GM19240 (cell line): ENCODE results near the gene PNCK.

Experiments
- DNase-seq: peaks from one replicate; pipeline ENCODE4 v3.0.0; 2011; ENCODE audit warnings: low spot score; ENCODE audit not compliant: insufficient read length

Gene PNCK

DNA sequence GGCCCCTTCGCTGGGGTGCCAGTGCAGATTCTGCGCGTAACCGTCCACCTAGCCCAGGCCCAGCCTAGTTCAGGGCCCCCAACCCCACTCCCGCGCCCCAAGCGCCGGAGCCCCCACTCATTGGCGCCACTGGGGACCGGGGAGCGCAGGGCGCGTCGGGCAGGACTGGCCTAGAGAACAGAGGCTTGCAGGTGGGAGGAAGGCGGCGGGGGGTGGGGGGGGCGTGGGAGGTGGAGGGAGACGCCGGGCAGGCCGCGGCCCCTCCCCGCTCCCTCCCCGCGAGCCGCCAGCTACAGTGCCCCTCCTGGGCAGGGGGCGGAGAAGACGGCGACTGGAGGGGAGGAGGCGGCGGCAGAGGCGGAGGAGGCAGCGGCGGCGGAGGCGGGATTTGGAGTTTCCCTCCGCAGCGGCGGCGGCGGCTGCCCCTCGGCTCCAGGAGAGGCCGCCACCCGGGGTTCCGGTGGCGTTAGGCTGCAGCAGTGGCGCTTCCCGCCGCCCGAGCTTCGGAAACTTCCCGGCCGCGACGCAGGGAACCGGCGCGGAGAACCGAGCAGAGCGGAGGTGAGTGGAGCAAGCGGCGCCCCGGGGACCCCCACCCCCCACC, 31.5 kb downstream of the PNCK start:
- DNase-seq, result no peak

DNA sequence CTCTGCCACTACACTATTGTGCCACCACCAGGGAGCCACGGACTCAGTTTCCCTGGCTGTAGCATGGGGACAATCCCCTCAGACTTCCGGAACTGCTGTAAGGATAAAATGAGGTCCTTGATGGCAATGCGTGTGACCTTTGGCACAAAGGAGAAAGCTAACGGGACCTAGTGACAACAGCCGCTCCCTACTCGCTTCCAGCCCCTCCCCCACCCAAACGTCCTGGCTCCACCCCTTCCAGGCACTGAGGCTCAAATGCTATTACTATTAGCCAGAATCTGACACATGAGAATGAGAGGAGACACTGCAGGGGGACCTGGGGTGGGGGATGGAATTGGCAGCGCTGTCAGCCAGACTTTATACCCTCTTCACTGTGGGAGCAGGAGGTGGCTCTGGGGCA, 32.0 kb downstream of the PNCK start:
- DNase-seq, result no peak

DNA sequence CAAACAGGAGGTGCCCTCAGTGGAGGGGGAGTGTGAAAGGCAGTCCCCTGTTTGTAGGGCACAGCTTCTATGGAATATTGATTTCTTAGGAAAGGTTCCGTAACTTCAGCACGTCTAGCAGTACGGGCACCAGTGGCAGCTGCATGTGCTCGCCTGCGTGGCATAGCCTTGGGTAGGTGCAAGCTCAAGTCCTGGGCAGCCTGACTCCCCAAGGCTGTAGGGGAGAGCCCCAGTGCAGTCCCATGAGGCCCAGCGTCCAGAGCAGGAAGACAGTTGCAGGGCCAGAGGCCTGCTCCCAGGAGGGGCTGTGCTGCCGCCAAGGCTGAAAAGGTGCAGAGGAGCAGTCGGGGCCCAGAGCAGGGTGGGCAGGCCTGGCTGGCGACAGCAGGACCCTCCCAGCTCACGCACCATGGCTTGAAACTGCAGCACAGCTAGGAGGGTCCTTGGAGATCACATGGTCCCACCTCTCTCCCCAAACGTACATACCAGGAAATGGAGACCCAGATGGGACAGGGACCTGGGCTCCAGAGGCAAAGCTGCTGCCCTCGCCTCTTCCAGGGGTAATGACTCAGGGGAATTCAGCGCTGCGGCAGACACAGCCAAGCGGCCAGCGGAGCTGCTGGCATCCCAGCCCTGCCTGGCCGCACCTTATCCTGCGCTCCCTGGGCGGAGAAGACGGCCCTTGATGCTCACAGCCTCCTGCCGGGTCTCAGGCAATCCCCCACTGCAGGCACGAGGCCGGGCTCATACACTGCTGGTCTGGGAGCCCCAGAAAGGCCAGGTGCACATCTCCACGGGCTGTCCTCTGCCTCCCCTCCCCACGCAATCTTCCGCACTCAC, 32.7 kb downstream of the PNCK start:
- DNase-seq, result no peak

DNA sequence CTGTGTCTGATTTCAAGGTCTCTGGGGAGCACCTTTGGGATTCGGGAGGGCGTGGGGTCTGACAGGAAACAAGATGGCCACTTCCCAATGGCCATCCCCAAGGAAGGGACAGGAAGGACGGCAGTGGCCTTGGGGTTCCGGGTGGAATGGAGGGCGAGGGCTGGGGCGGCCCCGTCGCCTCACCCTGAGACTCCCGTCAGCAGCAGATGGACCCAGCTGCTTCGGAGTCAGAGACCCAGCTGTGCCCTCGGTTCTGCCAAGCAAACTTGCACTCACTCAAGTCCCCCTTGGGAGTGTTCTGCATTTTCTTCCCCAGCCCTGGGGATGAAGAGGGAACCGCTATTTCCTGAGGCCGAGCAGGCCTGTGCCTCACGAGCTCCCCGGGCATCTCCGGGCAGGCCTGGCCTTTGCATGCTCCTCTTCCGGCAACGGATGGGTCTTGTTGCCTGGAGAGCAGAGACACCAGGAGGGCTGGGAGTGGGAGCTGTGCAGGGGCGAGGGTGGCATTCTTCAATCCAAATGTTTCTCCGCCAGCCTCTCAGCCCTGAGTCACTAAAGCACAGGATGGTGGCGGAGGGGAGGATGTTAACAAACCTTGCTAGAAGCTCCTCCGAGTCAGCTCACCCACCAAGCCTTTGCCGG, 33.4 kb downstream of the PNCK start:
- no peak for DNase-seq

DNA sequence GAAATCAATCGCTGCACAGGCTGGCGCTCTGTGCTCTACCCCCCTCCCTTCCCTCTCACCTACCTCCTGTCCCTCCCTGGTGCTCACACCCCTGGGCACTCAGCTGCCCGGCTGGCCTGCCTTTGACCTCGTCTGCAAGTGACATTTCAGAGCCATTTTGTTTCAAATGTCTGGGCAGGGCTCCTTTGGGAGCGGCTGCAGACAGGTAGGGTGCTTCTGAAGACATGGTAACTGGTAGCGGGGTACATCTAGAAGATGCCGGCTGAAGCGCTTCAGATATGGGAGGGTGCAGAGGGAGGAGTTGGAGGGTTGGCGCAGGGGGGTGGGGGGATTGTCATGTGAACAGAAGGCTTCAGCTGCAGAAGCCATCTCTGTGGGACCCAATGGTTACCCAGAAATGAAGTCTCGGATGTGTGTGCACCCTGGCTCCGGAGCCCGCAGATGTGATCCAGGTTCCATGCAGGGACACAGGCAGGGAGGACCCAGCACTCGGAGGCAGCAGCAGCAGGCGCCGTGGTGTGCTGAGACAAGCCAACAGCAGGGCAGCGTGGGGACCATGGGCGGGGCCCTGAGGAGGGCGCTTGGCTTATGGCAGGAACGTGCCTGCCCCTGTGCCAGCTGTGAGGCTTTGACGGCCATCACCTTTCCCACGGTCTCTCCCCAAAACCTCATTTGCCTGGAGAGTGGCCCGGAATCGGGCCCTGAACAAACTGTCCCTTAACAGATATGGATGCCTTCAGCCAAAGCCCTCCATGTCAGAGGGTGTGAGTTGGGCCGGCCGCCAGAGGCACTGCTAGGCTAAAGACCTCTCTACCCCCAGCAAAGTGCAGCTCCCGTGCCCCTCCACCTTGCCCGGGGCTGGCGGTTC, 34.2 kb downstream of the PNCK start:
- DNase-seq, result no peak

DNA sequence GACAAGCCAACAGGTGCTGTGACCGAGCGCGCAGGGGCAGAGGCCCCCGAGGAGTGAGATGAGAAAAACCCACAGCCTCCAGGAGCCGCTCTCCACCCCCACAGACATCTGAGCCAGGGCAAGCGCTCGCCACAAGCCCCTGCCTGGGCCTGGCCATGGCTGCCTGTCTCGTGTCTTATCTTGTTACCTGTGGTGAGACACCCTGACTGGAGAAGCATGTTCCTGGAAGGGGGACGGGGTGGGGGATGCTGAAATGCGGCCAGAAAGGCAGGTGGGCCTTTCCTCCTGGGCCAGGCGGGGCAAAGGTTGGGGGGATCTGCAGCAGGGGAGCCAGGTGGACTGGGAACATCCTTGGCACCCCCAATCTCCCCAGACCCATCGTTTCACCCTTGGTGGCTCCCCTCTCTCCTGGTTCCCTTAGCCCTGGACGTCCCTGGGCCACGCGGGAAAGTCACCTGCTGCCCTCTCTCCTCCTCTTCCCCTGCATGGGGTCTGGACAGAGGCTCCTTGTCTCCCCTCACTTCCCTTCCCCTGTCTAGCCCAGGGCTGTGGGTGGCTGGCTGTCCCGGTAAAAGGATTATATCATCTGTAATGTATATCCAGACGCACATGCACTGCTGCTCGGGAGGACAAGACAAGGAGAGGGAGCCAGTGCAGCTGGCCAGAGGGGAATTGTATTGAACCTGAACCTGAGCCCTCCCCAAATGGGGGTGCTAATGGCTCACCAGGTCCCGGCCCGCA, 35.0 kb downstream of the PNCK start:
- no peak for DNase-seq

DNA sequence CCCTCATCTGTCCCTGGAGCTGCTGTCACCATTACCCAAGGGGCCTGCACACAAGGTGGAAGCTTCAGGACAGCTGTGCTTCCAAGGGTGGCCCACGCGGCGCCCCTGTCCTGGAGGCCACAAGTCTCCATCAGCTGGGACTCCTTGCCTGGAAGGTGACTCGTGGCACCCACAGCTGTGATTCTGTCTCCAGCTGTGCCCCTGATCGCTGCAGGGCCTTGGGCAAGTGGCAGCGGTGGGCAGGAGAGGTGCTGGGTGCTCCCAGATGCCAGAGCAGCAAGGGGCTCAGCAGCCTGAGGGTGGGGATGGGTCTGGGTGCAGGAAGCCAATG, 35.6 kb downstream of the PNCK start:
- DNase-seq, result no peak

DNA sequence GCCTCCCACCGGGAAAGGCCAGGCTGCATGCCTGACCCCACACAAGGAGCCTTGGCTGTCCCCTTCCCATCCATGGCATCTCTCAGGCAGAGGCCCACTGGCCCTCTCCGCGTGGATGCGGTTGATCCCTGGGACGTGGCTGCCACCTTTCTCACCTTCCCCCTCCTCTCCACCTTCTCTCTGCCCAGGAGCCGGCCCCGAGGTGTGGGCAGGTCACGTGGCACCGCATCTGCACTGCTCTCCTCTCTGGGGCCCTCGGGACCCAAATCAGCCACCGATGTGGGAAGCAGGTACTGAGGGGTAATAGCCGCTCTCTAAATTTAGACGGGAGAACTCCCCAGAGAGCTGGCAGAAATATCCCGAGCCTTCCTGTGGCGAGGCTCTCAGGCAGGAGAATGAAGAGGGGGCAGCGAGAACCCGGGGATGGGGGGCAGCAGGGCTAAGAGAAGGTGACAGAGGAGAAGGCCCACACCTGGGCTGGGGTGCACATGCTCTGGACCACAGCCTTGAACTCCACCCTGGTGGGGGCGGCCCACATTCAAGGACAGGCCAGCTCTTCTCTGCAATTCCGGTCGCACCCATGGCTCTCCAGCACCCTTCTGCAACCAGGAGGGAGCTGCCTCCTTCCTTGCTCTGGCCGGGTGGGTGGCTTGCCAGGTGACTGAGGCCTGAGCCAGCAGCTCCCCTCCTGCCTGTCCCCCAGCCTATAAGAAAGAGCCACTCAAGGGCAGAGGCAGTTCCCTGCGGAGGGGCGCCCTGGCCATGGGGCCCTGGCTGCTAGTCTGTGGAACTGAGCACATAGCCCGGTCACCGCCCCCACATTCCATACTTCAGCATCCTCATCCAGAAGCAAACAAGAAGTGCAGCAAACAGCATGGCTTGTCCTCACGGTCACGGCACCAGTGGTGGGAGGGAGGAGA, 36.2 kb downstream of the PNCK start:
- no peak for DNase-seq

DNA sequence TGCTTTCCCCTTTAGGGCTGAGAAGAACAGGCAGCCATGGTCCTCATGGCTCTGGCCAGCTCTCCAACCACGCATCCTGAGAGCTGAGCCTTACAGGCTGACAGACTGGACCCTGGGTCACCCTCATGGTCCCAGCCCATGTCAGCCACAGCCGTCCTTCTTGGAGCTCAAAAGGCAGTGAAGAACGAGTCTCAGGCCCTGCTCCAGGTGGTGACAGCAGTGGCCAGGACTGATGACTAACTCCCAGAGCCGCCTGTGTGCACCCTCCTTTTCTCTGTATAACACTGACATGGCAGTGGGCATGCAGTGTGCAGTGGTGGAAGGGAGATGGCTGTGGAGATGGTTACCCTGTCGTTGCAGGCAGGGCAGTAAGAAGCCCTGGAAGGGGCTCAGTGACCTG, 36.9 kb downstream of the PNCK start:
- DNase-seq, result no peak

DNA sequence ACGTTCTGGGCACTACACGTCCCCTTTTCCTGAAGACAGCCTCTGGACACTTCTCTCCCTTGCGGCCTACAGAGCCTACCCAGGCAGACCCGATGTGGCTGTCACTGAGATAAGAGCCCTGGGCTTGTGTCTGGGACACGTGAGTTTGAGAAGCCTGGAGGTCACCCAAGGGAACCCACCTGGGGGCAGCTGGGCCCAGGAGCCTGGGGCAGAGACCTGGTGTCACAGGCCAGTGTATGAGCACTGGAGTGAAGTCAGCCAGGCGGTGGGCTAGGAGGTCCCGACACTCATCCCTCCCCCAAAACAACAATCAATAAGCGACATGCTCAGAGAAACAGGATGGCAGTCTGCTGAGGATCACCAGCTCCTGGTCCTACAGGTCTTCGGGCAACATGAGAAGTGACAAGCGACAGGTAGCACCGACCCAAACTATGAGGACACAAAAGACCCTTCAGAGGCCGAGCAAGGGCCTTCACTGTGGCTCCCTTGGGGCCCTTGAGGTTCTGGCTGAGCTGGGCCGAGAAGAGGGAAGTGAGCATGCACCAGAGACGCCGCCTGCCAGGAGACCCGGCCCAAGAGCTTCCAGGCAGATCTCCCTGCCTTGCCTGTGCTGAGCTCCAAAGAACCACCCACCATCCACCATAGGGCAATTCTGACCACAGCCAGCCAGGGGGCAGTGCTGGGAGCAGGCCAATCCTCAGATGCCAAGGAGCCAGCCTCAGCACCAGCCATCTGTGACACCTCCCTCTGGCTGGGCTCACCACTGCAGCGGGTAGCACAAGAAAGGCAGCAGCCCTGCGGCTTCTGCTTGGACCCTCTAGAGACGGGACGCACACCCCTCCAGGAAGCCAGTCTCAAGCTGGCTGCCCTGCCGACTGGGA, 37.6 kb downstream of the PNCK start:
- DNase-seq, result no peak

DNA sequence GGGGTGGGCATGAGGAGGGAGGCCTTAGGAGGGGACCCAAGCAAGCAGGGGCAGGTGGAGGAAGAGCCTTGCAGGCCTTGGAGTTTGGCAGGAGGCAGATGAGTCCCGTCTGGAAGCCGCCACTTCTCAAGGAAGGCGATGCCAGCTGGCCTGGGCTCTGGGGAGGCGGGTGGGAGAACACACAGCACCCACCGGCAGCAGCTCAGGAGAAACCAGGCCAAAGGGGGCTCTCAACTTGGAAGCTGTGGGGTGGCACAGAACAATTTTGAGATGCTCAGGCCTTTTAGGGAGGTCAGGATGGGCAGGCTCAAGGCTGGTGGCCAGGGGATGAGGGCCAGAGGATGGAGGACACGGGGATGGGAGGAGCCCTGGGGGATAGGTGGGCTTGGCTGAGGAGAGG, 38.2 kb downstream of the PNCK start:
- no peak for DNase-seq

DNA sequence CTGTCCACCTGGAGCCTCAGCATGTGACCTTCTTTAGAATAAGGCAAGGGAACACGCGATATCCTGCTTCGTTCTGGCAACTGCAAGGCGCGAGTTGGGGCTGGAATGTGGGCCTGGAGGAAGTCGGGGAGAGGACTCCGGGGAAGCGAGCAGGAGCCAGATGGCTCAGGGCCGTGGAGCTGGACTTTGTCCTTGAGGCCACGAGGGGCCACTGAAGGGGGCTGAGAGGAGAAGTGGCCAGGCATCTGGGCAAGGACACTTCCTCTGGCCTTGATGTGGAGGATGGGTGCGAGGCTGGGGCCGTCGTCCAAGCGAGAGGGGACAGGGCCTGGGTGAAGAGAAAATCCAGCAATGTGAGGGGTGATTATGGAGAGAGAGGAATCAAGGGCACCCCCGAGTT, 38.8 kb downstream of the PNCK start:
- DNase-seq, result no peak

DNA sequence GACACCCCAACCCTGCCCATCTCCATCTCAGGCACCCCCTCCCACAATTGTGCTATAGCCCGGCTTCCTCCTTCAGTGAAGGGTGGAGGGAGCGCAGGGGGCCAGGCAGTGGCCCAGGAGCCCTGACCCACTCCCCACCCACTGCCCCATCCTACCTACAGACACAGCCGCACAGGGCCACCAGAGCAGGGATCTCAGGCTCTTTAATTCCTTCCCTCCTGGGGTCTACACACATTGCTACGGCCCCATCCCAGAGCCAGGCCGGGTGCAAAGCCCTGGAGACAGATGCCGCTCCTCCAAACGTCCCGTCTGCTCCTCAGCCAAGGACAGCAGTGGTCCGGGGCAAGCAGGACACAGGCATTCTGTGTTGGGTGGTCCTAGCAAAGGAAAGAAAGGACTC, 39.4 kb downstream of the PNCK start:
- DNase-seq, result no peak

DNA sequence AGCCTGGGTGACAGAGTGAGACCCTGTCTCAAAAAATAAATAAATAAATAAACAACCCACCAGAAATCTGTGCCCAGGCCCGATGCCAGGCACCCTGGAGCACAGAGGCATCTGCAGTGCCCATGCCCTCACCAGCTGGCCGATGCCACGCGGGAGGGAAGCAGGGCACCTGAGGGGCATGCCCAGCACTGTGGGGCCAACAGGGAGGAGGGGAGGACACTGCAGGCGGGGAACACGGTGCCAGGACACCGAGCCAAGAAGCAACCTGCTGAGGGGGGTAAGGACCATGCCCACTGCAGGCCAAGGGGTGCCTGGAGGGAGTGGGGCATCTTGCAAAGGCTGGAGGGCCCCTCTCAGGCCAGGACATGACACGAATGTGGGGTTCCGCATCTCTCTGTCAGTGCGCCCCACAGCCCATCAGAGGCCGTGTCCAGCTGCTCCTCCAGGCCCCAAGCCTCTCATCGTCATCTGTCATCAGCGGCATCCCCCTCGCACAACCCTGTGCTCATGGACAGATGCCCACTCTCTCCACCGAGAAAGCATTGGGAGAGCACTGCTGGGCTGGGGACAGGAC, 39.9 kb downstream of the PNCK start:
- no peak for DNase-seq

DNA sequence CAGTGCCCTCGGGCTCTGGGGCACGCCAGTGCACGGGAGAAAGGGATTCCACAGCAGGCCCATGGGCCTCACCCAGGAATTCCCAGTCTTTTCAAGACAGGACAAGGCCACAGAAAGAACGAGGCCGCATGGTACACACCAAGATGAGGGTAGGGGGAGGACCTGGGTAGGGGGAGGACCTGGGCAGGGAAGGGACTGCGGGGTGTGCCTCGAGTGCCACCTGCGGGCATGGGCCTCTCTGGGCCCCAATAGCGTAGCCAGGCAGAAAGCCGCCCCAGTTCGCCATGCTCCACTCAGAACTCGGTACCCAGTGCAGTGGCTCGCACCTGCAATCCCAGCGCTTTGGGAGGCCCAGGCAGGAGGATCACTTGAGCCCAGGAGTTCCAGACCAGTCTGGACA, 40.6 kb downstream of the PNCK start:
- DNase-seq, result no peak

DNA sequence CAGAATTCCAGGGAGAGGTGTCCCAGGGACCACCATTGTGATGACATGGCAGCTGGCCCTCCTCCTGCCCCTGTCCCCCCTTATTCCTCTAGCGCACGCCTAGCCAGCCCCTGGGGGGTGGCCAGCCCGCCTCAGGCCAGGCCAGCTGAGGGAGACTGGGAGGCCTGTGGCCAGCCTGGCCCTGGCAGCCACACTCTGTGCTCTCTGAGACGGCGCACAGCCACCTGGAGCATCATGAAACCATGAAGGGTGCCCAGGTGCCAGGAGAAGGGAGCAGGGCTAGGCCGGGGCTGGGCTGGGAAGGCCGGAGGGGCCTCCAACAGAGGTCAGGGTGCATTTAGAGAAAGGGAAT, 41.0 kb downstream of the PNCK start:
- no peak for DNase-seq

DNA sequence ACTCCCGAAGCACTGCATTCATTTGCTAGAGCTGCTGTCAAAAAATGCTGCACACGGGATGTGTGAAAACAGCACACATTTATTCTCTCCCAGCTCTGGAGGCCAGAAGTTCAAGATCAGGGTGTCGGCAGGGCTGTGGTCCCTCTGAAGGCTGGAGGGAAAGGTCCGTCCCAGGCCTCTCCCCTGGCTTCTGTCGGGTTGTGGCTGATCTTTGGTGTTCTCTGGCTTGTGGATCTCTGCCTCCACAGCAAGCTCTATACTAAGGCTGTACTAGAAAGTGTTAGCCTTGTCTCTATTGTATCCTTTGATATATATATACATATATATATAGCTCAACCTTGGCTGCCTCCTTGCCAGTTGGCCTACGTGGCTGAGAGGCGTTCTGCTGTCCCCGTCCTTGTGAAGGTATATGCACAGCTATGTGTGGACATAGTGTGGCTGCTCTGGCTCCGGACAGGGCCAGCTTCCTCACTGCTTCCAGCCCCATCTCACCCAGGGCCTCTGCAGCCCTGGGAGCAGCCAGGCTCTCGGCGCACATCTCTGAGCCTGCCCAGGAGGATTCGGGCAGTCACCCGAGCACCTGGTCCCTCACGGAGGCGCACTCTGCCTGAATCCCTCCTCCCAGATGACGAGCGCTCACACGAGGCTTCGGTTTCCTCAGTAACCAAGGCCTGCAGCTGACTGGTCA, 41.6 kb downstream of the PNCK start:
- DNase-seq, result no peak

DNA sequence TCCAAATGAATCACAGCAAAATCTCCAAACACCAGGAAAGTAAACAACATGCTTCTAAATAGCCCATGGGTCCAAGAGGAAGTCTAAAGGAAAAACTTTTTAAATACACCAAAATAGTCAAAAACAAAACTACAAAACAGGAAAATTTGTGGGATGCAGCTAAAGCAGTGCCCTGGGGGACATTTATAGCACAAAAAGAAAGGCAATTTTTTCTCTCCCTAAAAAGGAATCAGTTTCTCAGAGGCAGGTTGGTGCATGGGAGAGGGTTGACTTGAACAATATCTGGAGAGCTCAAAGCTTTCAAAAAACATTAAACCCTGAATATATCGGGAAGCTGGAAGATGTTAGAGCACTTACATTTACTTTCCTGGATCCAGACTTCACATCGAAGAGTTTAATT, 42.3 kb downstream of the PNCK start:
- DNase-seq, result no peak
